Measurements from ENCODE around the gene CLPTM1L. TPM values are rescaled to one million over a fixed set of nuclear protein-coding genes. Genes with fewer than 3 reads are reported as not detected.

Gene CLPTM1L
- total and polyA plus RNA-seq, 9 of the 15 experiments (the other 6 are each of a cell fraction or from before 2014, with no cell fraction given): 3.5 to 217 (median 177) TPM

DNA sequence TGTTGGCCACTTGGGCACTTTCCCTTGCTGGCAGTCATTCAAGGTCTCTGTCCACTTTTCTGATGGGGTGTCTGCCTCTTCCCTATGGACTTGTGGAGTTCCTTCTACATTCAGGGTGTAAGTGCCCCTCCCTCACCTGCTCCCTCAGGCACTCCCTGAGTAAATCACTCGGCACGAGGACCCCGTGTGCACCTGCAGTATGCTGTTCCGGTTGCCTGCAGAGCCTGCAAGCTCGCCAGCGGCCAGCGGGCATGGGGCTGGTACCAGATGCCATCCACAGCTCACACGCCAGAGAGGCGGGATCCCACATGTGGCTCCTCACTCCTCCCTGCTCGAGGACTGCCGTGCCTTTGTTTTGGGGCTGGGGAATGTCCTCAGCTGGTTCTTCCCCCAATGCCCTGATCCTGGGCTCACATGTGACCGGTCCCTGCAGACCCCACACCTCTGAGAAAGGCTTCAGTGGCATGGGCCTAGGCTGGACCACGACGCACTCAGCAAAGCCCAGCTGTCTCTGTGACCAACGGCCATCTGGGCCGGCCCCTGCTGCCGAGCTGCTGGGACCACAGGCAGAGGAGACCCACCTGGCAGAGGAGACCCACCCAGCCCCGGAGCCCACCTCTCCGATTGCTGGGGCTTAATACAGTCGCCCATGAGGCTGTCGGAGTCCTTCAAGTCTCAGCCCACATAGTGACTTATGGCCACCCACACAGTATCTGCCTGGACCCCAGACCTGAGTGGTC, 46.1 kb upstream of the CLPTM1L start:
- CTCF ChIA-PET (ENCODE audit: low intra/inter-chr PET ratio): no interaction called here
- intact Hi-C loops (cut with micrococcal nuclease): no loop called here
- TF ChIP-seq ZNF217 (CRISPR knock-in tag; IDR thresholded peaks at IDR 0.05) (no peak), KDM4B (IDR thresholded peaks at IDR 0.05; ENCODE audit: borderline replicate concordance in 2 of 2, low read depth in 1 of 2) (no peak), NR3C1 (CRISPR knock-in tag; IDR thresholded peaks at IDR 0.05) (no peak), PHTF2 (CRISPR knock-in tag; IDR thresholded peaks at IDR 0.05) (no peak), HDAC6 (IDR thresholded peaks at IDR 0.05; ENCODE audit: low read depth, low read length) (no peak), BDP1 (IDR thresholded peaks at IDR 0.05; ENCODE audit: insufficient read depth, insufficient read length) (no peak), RFX5 (IDR thresholded peaks at IDR 0.05; ENCODE audit: low read depth, low read length) (no peak), DNMT1 (IDR thresholded peaks at IDR 0.05) (no peak), ZKSCAN8 (CRISPR knock-in tag; IDR thresholded peaks at IDR 0.05) (no peak), DIDO1 (tag; IDR thresholded peaks at IDR 0.05; ENCODE audit: low read depth) (no peak), ZC3H11A (IDR thresholded peaks at IDR 0.05; ENCODE audit: low read depth, low read length) (no peak), RERE (CRISPR knock-in tag; IDR thresholded peaks at IDR 0.05; ENCODE audit: borderline replicate concordance) (no peak), GTF2E2 (tag; IDR thresholded peaks at IDR 0.05) (no peak)
- TF ChIP-seq, protein P1, sequence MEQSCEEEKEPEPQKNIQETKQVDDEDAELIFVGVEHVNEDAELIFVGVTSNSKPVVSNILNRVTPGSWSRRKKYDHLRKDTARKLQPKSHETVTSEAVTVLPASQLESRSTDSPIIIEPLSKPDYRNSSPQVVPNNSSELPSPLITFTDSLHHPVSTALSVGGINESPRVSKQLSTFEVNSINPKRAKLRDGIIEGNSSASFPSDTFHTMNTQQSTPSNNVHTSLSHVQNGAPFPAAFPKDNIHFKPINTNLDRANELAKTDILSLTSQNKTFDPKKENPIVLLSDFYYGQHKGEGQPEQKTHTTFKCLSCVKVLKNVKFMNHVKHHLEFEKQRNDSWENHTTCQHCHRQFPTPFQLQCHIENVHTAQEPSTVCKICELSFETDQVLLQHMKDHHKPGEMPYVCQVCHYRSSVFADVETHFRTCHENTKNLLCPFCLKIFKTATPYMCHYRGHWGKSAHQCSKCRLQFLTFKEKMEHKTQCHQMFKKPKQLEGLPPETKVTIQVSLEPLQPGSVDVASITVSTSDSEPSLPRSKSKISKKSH (CRISPR knock-in tag; IDR thresholded peaks at IDR 0.05): no peak
- TF ChIP-seq, protein P2, sequence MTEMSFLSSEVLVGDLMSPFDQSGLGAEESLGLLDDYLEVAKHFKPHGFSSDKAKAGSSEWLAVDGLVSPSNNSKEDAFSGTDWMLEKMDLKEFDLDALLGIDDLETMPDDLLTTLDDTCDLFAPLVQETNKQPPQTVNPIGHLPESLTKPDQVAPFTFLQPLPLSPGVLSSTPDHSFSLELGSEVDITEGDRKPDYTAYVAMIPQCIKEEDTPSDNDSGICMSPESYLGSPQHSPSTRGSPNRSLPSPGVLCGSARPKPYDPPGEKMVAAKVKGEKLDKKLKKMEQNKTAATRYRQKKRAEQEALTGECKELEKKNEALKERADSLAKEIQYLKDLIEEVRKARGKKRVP (CRISPR knock-in tag; IDR thresholded peaks at IDR 0.05): no peak

More for the DNA sequence above, 46.1 kb upstream of the CLPTM1L start:
- Histone ChIP-seq H4K20me1 (replicated peaks; ENCODE audit: control insufficient read depth, insufficient read depth, low read length) (peaks cover 20% of the 10 kb centered on the region), H3K36me3 (ENCODE audit: control insufficient read depth, insufficient read depth, low read length) (no peaks in the 10 kb centered on the region), H3K4me3 (no peak overlapping the region), H3K9me3 (replicated peaks; ENCODE audit: control insufficient read depth, insufficient read depth, low read depth, low read length) (no peaks in the 10 kb centered on the region), H3K9ac (ENCODE audit: insufficient read depth in 1 of 2, low read depth in 2 of 2, low read length in 2 of 2) (no peak overlapping the region), H3K9me1 (ENCODE audit: control insufficient read depth, insufficient read depth, low read length) (no peaks in the 10 kb centered on the region), H3K79me2 (ENCODE audit: control insufficient read depth, insufficient read depth, low read length) (no peaks in the 10 kb centered on the region), H3K4me2 (ENCODE audit: insufficient read depth, low read length) (no peak overlapping the region), H3K27ac (ENCODE audit: extremely low read depth, low read depth, low read length) (no peak overlapping the region), H2AFZ (ENCODE audit: low read depth, low read length) (no peak overlapping the region), H3K4me1 (replicated peaks in 1 of 2; ENCODE audit: control insufficient read depth in 2 of 2, insufficient read depth in 2 of 2, low read length in 2 of 2) (peaks cover 0 to 8% of the 10 kb centered on the region in 2 experiments; a peak in 2 of 5 replicates), H3K27me3 (ENCODE audit: control insufficient read depth in 2 of 2, insufficient read depth in 2 of 2, low read length in 2 of 2) (peaks cover 46 to 93% of the 10 kb centered on the region in 2 experiments)
- no peak for DNase-seq (ENCODE audit: extremely low read depth in 1 of 4, low spot score in 3 of 4)
- in situ Hi-C loops (cut with MboI): no loop called here
- POLR2A ChIA-PET: interaction anchor here (1.0 kb wide), 1 partner anchor 43 kb away, joined by 3 read pairs; no protein-coding TSS in a partner anchor
- BruUV-seq (replicated peaks): no TSS peak
- under 1% methylated on average over 21 of the region's 21 CpGs for WGBS (ENCODE audit: insufficient coverage, low coverage, missing lambda C conversion rate)
- FAIRE-seq: no peak
- ATAC-seq: no peak

Measured in K562 (cell line).